Neuronal stem cell (in vitro differentiated cells): ENCODE measurements around the gene ZKSCAN1.

Experiments used
- DNase-seq: peaks from one replicate; pipeline ENCODE4 v3.0.0-alpha.2; 2013; ENCODE audit warnings: low spot score
- H2AFZ ChIP-seq: one replicate; pipeline ENCODE4 v1.6.1; 2013; ENCODE audit warnings: mild to moderate bottlenecking, low read length, inconsistent platforms
- H2AK5ac ChIP-seq: 2 replicates; pipeline ENCODE4 v1.6.1; 2013; ENCODE audit warnings: low read depth, mild to moderate bottlenecking, inconsistent platforms, low read length, moderate library complexity, mixed read lengths
- H2BK120ac ChIP-seq: 2 replicates; pipeline ENCODE4 v1.6.1; 2013; ENCODE audit warnings: low read depth, mild to moderate bottlenecking, inconsistent platforms, low read length, moderate library complexity, mixed read lengths
- H2BK12ac ChIP-seq: one replicate; pipeline ENCODE4 v1.6.1; 2013; ENCODE audit warnings: low read length, inconsistent platforms
- H2BK15ac ChIP-seq: 2 replicates; pipeline ENCODE4 v1.6.1; 2013; ENCODE audit warnings: mild to moderate bottlenecking, low read length, inconsistent platforms, mixed read lengths
- H2BK5ac ChIP-seq: one replicate; pipeline ENCODE4 v1.6.1; 2013; ENCODE audit warnings: inconsistent platforms, mild to moderate bottlenecking, low read length, moderate library complexity
- H3K14ac ChIP-seq: one replicate; pipeline ENCODE4 v1.6.1; 2013; ENCODE audit warnings: low read length, inconsistent platforms
- H3K18ac ChIP-seq: 2 replicates; pipeline ENCODE4 v1.6.1; 2013; ENCODE audit warnings: low read length, inconsistent platforms
- H3K23ac ChIP-seq: 2 replicates; pipeline ENCODE4 v1.6.1; 2013; ENCODE audit warnings: low read depth, mild to moderate bottlenecking, mixed read lengths, low read length, inconsistent platforms; ENCODE audit not compliant: poor library complexity
- H3K27ac ChIP-seq: replicated peaks from 3 replicates; pipeline ENCODE4 v1.5.1; 2013; ENCODE audit warnings: low read length, inconsistent platforms
- H3K27me3 ChIP-seq, 3 experiments: 2 replicates each; pipeline ENCODE4 v1.6.1; 2013; ENCODE audit warnings: low read length in 3 of 3, mild to moderate bottlenecking in 2 of 3, inconsistent platforms in 1 of 3, low read depth in 1 of 3, mixed read lengths in 1 of 3, moderate library complexity in 1 of 3; ENCODE audit not compliant: control insufficient read depth in 3 of 3, insufficient read depth in 3 of 3
- H3K36me3 ChIP-seq, 2 donors: replicated peaks in 1 of 2; 2 replicates each; pipeline ENCODE4 v1.6.1; 2013; ENCODE audit warnings: low read length in 2 of 2; ENCODE audit not compliant: control insufficient read depth in 2 of 2, insufficient read depth in 2 of 2
- H3K4ac ChIP-seq: 2 replicates; pipeline ENCODE4 v1.6.1; 2013; ENCODE audit warnings: inconsistent platforms, mild to moderate bottlenecking, low read length, moderate library complexity
- H3K4me1 ChIP-seq, 2 donors: 1 replicate in 1 of 2; 2 replicates in 1 of 2; pipeline ENCODE4 v1.6.1; 2013; ENCODE audit warnings: low read length in 2 of 2, low read depth in 1 of 2; ENCODE audit not compliant: control insufficient read depth in 2 of 2, insufficient read depth in 1 of 2
- H3K4me2 ChIP-seq: one replicate; pipeline ENCODE4 v1.6.1; 2013; ENCODE audit warnings: mild to moderate bottlenecking, low read length, inconsistent platforms; ENCODE audit not compliant: insufficient read depth, poor library complexity, severe bottlenecking
- H3K4me3 ChIP-seq, 2 donors: 2 replicates each; pipeline ENCODE4 v1.5.1; 2013; ENCODE audit warnings: low read length in 2 of 2, mild to moderate bottlenecking in 2 of 2, inconsistent platforms in 1 of 2, moderate library complexity in 1 of 2
- H3K79me1 ChIP-seq: one replicate; pipeline ENCODE4 v1.6.1; 2013; ENCODE audit warnings: low read depth, mild to moderate bottlenecking, inconsistent platforms, low read length, moderate library complexity
- H3K9ac ChIP-seq: one replicate; pipeline ENCODE4 v1.6.1; 2013; ENCODE audit warnings: mild to moderate bottlenecking, low read depth, low read length, inconsistent platforms; ENCODE audit not compliant: poor library complexity
- H3K9me3 ChIP-seq, 2 donors: replicated peaks in 1 of 2; 2 replicates each; pipeline versions ENCODE3 to v1.6.1; 2013; ENCODE audit warnings: low read length in 2 of 2, mild to moderate bottlenecking in 2 of 2, inconsistent platforms in 1 of 2, low read depth in 1 of 2, mixed read lengths in 1 of 2, moderate library complexity in 1 of 2; ENCODE audit not compliant: control insufficient read depth in 2 of 2, insufficient read depth in 1 of 2
- H4K8ac ChIP-seq: one replicate; pipeline ENCODE4 v1.6.1; 2013; ENCODE audit warnings: low read depth, mild to moderate bottlenecking, inconsistent platforms, low read length, moderate library complexity
- H4K91ac ChIP-seq: one replicate; pipeline ENCODE4 v1.6.1; 2013; ENCODE audit warnings: low read length, low read depth, mild to moderate bottlenecking, inconsistent platforms; ENCODE audit not compliant: poor library complexity
- WGBS, 2 donors: extraction: QIAGEN DNeasy Blood & Tissue Kit; methylation state at CpG; one replicate each; pipeline ENCODE4 v1.1.7; 2013; ENCODE audit warnings: missing lambda C conversion rate in 2 of 2, mixed read lengths in 1 of 2; ENCODE audit not compliant: insufficient read length in 2 of 2, insufficient replicate concordance in 1 of 2; ENCODE audit errors: extremely low coverage in 2 of 2; 5-methylcytosine and 5-hydroxymethylcytosine counted together

Gene ZKSCAN1

GRCh38 chr7:100069991-100070390 lies 54.6 kb downstream of the ZKSCAN1 start:
- H3K27me3 ChIP-seq = no peaks in the 10 kb centered on the region
- no peaks in the 10 kb centered on the region for H3K79me1 ChIP-seq
- H3K4me3 ChIP-seq = no peak overlapping the region
- no peak overlapping the region for H3K23ac ChIP-seq
- H2AK5ac ChIP-seq = no peak overlapping the region
- no peak overlapping the region for H3K18ac ChIP-seq
- peaks cover 63 to 86% of the 10 kb centered on the region in 2 donors for H3K36me3 ChIP-seq
- H3K9ac ChIP-seq = no peak overlapping the region
- H3K4me1 ChIP-seq = no peaks in the 10 kb centered on the region
- peaks cover 53 to 60% of the 10 kb centered on the region in 2 donors for H3K9me3 ChIP-seq
- H4K8ac ChIP-seq = no peak overlapping the region
- no peak overlapping the region for H3K27ac ChIP-seq
- DNase-seq = no peak
- H3K14ac ChIP-seq = no peak overlapping the region
- H2BK5ac ChIP-seq = no peak overlapping the region
- no CpG with 5 or more reads among the region's 5 CpGs for WGBS, 2 donors
- no peak overlapping the region for H2BK120ac ChIP-seq
- H2AFZ ChIP-seq = no peak overlapping the region
- H2BK12ac ChIP-seq = no peak overlapping the region
- H3K4ac ChIP-seq = no peak overlapping the region
- no peak overlapping the region for H2BK15ac ChIP-seq
- no peak overlapping the region for H3K4me2 ChIP-seq
- H4K91ac ChIP-seq = no peak overlapping the region

DNA sequence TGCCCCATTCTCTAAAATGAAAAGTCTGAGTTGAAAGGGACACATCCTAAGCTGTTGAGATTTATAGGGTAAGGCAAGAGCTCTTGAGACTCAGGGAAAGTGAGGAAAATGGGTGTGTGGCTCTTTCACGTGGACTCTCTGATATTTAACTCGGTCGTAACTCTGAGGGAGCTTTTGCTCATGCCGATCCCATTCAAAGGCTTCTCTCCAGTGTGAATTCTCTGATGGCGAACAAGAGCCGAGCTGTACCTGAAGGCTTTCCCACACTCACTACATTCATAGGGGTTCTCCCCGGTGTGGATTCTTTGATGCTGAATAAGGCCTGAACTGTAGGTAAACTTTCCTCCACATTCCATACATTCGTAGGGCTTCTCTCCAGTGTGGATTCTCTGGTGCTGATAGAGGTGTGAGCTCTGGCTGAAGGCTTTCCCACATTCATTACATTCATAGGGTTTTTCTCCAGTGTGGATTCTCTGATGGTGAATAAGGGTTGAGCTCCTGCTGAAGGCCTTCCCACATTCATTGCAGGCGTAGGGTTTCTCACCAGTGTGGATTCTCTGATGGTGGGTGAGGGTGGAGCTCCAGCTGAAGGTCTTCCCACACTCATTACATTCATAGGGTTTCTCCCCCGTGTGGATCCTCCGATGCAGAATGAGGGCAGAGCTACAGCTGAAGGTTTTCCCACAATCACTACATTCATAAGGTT lies 55.8 kb downstream of the ZKSCAN1 start:
- H3K9ac ChIP-seq = no peak overlapping the region
- no peak overlapping the region for H3K4me3 ChIP-seq
- peaks cover 69 to 87% of the 10 kb centered on the region in 2 donors for H3K36me3 ChIP-seq
- no peak overlapping the region for H3K18ac ChIP-seq
- H3K4me1 ChIP-seq = no peaks in the 10 kb centered on the region
- H2BK5ac ChIP-seq = no peak overlapping the region
- no peak overlapping the region for H3K27ac ChIP-seq
- H4K91ac ChIP-seq = no peak overlapping the region
- WGBS, 2 donors = no CpG with 5 or more reads among the region's 11 CpGs
- H3K4ac ChIP-seq = no peak overlapping the region
- H4K8ac ChIP-seq = no peak overlapping the region
- no peak overlapping the region for H2BK120ac ChIP-seq
- peaks cover 2% of the 10 kb centered on the region for H3K79me1 ChIP-seq
- no peak overlapping the region for H3K14ac ChIP-seq
- no peak overlapping the region for H2BK15ac ChIP-seq
- no peak overlapping the region for H3K4me2 ChIP-seq
- no peak overlapping the region for H3K23ac ChIP-seq
- H2AK5ac ChIP-seq = no peak overlapping the region
- H3K9me3 ChIP-seq = peaks cover 64 to 71% of the 10 kb centered on the region in 2 donors
- DNase-seq = no peak
- no peak overlapping the region for H2AFZ ChIP-seq
- no peak overlapping the region for H2BK12ac ChIP-seq
- H3K27me3 ChIP-seq = no peaks in the 10 kb centered on the region

DNA sequence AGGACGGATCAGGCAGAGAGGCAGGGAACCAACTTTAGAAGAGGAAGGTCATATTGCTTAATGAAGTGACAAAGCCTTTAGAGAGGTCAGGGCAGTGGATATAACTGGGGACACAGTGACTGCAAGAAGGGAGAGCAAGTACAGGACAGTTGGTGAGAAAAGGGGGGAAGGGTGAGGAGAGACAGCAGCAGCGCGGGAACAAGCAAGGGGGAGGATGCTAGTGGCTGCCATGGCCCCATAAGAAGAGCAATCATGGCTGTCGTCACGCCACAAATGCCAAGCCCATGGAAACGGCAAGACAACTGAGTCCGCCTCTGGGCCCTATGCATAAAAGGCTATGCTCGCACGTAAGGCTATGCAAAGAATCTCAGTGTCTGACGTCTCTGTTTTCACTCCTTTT lies 57.1 kb downstream of the ZKSCAN1 start:
- Histone ChIP-seq H4K91ac (no peak overlapping the region), H3K9me3 (peaks cover 70 to 82% of the 10 kb centered on the region in 2 donors), H3K4me3 (peak overlapping the region in 1 of 2 donors; percentile 12), H2BK120ac (no peak overlapping the region), H3K14ac (no peak overlapping the region), H4K8ac (no peak overlapping the region), H3K23ac (no peak overlapping the region), H3K18ac (no peak overlapping the region), H3K4ac (no peak overlapping the region), H3K79me1 (peaks cover 6% of the 10 kb centered on the region), H3K36me3 (peaks cover 77 to 98% of the 10 kb centered on the region in 2 donors), H3K4me1 (no peaks in the 10 kb centered on the region), H2BK5ac (no peak overlapping the region), H2BK15ac (no peak overlapping the region), H2BK12ac (no peak overlapping the region), H2AK5ac (no peak overlapping the region), H3K27me3 (no peaks in the 10 kb centered on the region), H3K4me2 (no peak overlapping the region), H3K27ac (no peak overlapping the region), H2AFZ (no peak overlapping the region), H3K9ac (no peak overlapping the region)
- DNase-seq = no peak
- no CpG with 5 or more reads among the region's 10 CpGs for WGBS, 2 donors

- no peak overlapping the region for H3K27ac ChIP-seq
Observed at GRCh38 chr7:100074841-100075240, 59.4 kb downstream of the ZKSCAN1 start.

More at GRCh38 chr7:100074841-100075240, 59.4 kb downstream of the ZKSCAN1 start:
- Histone ChIP-seq H2BK12ac (no peak overlapping the region), H4K8ac (no peak overlapping the region), H2AK5ac (no peak overlapping the region), H3K36me3 (peaks cover 83 to 100% of the 10 kb centered on the region in 2 donors), H3K4me1 (peaks cover 0 to 2% of the 10 kb centered on the region in 2 donors), H3K4me3 (no peak overlapping the region), H2AFZ (no peak overlapping the region), H2BK15ac (no peak overlapping the region), H3K79me1 (peaks cover 7% of the 10 kb centered on the region), H3K9ac (no peak overlapping the region), H2BK5ac (no peak overlapping the region), H4K91ac (no peak overlapping the region), H3K9me3 (peaks cover 73 to 93% of the 10 kb centered on the region in 2 donors), H3K18ac (no peak overlapping the region), H3K27me3 (no peaks in the 10 kb centered on the region), H3K4me2 (no peak overlapping the region), H3K4ac (no peak overlapping the region), H2BK120ac (no peak overlapping the region), H3K14ac (no peak overlapping the region), H3K23ac (no peak overlapping the region)
- no CpG with 5 or more reads among the region's 7 CpGs for WGBS, 2 donors
- DNase-seq = no peak
